Esophagus squamous epithelium (tissue), 4 donors: ENCODE data around the gene RYR1.

ENCODE experiments used
- POLR2A ChIP-seq, 4 donors: fragments of 450-650 bp; IDR thresholded peaks; one replicate each; pipeline ENCODE4 v1.6.1; 2017; ENCODE audit warnings: antibody characterized with exemption in 4 of 4, mild to moderate bottlenecking in 4 of 4, moderate library complexity in 3 of 4
- TF ChIP-seq, protein P1 (sequence below), 6 experiments: fragments of 450-650 bp in 4 of 6; fragments of 200-600 bp in 2 of 6; sonication (generic) in 2 of 6; IDR thresholded peaks; one replicate each; pipeline ENCODE4 v1.5.1; 2016 to 2019; ENCODE audit warnings: antibody characterized with exemption in 6 of 6, mild to moderate bottlenecking in 4 of 6, moderate library complexity in 4 of 6

DNA sequence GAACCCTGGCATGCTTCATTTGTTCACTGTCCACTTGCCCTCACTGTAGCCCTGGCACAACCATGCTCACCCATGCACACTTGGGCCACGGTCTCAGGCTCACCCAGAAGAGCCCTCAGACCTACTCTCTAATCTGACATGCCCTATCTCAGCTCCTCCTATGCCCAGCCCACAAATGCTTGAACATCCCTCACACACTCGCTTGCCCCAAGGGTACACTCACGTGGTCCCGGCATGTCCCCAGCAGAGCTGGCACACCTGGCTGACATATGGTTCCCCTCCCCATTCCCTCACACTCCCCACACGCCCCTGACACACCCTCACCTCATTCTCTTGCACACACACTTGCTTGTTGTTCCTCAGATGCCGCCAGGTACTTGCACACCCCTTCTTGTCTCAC is 128.6 kb downstream of the RYR1 start:
- TF ChIP-seq, protein P1, sequence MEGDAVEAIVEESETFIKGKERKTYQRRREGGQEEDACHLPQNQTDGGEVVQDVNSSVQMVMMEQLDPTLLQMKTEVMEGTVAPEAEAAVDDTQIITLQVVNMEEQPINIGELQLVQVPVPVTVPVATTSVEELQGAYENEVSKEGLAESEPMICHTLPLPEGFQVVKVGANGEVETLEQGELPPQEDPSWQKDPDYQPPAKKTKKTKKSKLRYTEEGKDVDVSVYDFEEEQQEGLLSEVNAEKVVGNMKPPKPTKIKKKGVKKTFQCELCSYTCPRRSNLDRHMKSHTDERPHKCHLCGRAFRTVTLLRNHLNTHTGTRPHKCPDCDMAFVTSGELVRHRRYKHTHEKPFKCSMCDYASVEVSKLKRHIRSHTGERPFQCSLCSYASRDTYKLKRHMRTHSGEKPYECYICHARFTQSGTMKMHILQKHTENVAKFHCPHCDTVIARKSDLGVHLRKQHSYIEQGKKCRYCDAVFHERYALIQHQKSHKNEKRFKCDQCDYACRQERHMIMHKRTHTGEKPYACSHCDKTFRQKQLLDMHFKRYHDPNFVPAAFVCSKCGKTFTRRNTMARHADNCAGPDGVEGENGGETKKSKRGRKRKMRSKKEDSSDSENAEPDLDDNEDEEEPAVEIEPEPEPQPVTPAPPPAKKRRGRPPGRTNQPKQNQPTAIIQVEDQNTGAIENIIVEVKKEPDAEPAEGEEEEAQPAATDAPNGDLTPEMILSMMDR (IDR thresholded peaks at IDR 0.05), result no peak
- no peak for TF ChIP-seq POLR2A (IDR thresholded peaks at IDR 0.05)
